NCI-H187 (cell line): ENCODE data around the gene GFAP.
A peak's percentile ranks its signal among the peaks of the same experiment; 100 is the strongest.

Experiments
- DNase-seq, 2 experiments: peaks; one replicate each; lab custom pipeline; 2025; lab: John Stamatoyannopoulos, UW

Gene GFAP

DNA sequence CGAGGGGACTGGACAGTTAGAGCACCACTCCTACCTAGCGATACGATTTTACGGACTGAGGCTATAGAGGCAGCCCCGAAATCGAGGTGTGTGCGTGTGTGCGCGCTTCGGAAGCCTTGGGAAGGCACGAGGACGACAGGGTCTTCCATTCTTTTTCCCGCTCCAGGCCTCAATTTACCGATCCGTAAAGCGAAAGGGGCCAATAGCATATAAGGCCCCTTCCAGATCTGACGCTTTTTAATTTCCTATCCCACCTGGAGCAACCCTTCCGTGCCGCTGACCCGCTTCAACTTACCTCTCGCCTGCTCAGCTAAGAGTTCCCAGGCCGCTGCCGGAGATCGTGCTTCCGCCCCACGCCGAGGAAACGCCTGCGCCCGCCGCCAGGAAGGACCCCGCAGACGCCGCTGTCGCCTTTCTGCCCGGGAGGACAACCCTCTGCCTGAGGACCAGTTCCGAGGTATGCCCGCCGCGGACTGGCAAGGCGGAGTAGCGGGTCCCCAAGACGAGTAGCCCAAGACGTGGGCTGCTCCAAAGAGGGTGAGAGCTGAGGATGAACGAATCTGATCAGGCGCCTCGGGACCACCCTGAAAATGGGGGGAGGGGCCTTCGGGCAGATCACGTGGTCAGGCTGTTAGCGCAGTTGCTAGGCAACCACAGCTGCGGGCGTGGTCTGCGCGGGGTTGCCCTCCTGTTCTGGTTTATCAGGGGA lies 16.1 kb downstream of the GFAP start, which contains the start of gene EFTUD2:
EFTUD2 (minus strand) TSS at position 372 of the 709 bp plus-strand sequence. CDS start 4,924 bp downstream, outside the sequence.
- peak; percentile 77 to 87 for DNase-seq

DNA sequence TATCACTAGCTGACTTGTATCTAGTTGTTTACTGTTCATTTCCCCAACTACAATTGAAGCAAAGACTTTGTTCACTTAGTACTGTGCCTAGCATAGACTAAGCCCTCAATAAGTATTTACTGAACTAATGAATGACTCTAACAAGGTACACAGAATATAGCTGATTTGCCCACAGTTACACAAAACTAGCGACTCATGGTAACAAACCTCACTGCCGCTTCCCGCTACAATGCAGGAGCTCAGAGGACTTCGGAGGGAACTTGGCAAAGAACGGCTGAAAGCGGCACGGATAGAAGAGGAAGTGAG lies 16.6 kb downstream of the GFAP start:
- no peak for DNase-seq

DNA sequence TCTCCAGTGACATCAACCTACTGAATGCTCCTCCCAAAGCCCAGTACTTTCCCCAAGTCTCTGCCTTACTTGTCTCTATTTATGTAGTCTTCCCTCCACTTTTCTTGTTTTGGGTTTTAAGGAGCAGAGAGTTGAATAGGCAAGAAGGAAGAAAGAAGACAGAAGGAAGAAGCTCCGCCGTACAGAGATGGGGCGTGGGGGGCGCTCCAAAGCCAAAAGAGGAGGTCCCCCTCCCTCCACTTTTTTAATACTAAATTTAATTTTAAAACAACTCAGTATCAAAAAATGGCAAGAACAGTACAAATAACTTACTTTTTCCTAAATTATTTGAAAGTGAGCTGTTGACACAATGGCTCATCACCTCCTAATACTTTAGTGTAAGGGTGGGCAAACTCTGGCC lies 20.7 kb downstream of the GFAP start:
- DNase-seq: no peak

DNA sequence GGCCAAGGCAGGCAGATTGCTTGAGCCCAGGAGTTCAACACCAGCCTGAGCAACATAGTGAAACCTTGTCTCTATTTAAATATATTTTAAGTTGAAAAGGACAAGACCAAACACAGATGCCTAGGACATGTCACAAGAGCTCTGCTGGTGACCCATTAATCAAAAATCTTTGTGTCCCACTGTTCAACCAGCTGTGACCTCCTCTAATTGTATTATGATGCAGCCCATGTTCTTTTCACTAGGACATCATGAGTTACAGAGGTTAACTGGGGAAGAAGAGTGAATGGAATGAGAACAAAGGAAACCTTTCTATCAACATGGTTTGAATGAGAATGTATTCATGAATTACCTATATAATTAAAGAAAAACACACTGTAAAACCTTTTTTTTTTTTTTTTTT lies 23.1 kb downstream of the GFAP start:
- no peak for DNase-seq

DNA sequence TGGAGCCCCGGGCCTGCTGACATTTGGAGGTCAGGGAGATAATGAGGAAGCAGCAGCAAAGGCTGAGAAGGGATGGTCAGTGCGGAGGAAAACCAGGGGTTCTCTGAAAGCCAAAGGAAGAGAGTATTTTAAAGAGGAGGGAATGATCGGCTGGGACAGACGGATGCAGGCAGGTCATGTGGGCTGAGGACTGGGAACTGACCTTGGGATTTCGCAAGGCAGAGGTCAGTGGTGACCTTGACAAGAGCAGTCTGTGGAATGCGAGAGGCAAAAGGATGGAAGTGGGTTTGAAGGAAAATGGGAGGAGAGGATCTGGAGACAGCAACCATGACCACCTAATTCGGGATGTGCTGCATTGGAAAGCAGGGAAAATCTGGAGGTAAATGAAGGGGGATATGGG lies 26.3 kb downstream of the GFAP start:
- no peak for DNase-seq

DNA sequence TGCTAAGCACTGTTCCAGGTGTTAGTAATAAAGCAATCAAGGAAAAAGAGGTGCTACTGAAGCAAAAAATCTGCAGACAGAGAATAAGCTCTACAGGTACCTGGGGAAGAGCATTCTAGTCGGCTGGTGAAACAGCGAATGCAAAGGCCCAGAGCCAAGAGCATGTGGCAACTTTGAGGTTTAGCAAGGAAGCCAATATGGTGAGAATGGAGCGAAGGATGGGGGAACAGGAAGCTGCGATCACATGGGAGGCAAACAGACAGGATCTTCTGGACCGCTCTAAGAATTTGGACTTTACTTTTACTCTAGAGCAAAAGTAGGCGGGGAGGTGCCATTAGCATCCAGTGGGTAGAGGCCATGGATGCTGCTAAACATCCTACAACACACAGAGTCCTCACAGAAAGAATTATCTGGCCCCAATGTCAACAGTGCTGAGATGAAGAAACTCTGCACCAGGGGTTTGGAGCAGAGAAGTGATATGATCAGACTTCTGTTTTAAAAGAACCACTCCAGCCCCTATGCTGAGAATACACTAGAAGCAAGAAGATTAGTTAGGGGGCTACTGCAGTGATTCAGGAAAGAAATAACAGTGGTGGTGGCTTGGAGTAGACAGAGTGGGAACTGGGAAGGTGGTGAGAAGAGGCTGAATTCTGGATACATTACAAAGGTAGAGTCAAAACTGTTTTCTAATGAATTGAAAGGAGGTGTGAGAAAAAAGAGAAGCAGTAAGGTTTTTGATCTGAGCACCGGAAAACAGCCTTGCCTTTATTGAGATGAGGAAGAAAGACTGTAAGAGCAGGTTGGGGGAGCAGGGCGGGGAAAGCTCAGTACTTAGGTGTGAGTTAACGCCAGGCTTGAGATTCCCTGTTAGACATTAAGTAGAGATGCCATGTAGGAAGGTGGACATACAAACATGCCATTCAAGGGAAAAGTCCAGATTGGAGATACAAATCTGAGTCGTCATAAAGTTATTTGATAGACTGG lies 27.0 kb downstream of the GFAP start:
- DNase-seq: no peak

DNA sequence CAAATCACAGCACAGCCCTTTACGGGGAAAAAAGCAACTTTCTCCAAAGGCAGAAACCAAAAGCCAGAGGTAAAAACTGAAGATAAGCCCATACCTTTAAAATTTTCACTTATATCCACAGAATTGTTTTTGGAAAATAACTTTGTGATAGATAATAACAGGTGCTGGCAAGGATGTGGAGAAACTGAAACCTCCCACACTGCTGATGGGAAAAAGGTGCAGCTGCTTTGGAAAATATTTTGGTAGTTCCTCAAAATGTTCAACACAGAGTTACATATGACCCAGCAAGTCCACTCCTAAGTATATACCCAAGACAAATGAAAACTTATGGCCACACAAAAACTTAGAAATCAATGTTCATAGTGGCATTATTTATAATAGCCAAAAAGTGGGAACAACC lies 28.3 kb downstream of the GFAP start:
- DNase-seq: no peak

DNA sequence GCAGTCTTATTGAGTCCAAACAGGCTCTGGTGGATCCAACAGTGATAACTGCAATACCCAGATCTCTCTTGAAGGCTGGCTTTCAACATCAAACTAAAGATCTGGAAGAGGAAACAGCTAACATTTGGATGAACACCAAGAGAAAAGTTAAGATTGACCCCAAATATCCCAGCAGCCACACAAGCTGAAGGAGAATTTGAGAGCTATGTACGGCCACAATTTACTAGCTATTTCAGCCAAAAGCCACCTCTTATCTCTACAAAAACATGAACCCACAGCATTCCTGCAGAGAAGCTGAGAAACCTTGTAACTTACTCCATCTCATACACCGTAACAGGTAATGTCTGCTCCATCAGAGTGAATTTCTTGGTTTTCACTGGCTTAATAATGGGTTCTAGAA lies 30.4 kb downstream of the GFAP start:
- DNase-seq: no peak

DNA sequence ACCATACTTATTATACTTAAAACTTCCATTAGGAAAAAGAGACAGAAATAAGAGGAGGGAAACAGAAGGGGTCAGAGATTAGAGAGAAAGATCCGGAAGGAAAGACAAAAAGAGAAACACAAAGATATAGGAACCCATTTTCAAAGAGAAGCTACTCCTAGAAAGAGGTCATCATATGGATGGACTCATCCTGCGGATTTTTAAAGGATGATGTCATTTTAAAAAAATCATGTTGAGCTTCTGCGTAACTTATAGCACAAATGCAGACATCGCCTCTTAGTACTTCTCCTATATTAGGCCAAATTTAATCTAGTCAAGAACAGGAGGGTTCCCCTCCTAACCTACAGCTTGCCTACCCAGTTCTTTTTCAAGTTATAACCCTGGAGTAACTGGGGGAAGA lies 34.2 kb downstream of the GFAP start:
- no peak for DNase-seq

DNA sequence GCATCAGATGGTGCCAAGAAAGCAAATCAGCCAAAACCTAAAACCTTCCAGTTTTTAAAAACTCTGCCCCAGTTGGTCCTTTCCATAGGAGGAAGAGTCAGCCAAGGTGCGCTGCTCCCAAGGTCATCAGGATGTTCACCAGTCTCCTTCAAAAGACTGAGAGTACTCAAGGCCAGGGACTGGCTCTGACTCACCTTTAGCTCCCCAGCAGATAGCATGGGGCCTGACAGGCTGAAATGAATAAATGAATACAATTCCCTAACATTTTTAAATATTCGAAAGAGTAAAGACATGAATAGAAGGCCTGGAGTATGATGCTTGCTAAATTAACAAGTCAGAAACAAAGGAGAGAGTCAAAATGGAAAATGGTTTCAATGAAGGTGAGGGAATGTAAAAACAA lies 35.2 kb downstream of the GFAP start:
- no peak for DNase-seq

DNA sequence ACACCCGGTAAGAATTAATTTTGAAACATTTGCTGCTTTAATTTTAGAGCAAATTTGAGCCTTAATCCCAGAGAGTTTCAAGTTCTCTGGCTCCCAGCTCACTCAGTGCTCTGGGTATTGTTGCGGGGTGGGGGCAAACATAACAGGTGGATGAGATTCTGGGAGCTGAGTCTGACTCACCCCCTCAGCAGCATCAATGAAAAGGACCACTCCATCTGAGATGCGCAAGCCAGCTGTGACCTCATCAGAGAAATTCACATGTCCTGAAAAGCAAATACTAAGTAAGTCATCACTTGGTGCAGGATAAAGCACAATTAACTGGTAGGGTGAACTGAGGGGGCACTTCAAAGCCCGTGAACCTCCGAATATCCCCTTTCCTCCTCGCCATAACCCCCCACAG lies 35.9 kb downstream of the GFAP start:
- DNase-seq: no peak

DNA sequence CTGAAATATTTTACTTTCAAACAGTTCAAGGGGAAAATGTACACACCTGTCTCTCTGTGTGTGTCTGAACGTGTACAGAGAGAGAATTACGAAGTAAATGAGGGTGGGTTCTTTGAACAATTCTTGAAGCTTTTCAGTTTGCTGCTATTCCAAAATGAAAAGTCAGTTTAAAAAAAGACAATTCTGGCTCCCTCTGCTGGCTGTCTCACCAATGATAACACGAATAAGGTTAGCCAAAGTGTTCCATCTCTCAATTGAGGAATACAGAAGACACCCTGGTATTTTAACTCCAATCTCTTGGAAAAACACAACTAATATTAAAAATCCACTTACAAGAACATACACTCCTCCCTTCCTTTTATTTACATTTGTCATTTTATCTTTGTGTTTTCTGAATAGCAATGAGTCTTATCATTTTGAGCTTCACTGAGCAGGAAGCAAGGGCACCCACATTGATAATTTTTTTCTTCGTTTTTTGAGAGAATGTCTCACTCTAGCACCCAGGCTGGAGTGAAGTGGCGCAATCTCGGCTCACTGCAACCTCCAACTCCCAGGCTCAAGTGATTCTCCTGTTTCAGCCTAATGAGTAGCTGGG lies 36.6 kb downstream of the GFAP start:
- no peak for DNase-seq

DNA sequence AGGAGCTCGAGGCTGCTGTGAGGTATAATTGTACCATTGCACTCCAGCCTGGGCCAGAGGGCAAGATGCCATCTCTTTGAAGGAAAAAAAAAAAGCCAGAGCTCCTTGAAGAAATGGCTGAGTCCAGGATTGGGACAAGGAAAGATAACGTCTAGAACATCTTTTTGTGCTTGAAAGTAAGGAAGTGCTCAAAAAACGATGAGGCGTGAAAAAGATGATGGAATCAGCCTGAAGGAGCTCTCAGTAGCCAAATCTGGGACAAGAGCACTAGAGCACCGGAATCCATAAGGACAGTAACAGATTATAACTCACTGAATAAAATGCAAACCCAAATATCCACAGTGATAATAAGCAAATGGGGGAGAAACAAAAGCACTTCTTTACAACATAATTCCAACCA lies 38.2 kb downstream of the GFAP start:
- no peak for DNase-seq

DNA sequence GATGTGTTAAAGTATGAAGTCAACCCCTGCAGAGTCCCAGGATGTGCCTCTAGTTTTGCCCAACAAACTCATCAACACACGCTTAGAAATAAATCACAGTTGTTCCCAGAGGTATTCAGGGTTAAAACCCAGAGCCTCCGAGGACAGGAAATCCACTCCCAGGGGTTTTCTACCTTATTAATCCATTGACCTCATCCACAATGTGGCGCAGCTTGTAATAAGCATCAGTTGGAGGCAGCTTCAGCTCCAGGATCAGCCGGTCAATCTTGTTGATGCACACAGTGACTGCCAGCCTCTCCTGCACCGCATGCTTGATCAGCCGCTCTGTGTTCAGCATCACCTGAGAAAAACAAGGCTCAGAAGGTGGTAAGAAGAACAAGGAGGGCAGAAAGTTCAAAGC lies 39.5 kb downstream of the GFAP start:
- DNase-seq: no peak

DNA sequence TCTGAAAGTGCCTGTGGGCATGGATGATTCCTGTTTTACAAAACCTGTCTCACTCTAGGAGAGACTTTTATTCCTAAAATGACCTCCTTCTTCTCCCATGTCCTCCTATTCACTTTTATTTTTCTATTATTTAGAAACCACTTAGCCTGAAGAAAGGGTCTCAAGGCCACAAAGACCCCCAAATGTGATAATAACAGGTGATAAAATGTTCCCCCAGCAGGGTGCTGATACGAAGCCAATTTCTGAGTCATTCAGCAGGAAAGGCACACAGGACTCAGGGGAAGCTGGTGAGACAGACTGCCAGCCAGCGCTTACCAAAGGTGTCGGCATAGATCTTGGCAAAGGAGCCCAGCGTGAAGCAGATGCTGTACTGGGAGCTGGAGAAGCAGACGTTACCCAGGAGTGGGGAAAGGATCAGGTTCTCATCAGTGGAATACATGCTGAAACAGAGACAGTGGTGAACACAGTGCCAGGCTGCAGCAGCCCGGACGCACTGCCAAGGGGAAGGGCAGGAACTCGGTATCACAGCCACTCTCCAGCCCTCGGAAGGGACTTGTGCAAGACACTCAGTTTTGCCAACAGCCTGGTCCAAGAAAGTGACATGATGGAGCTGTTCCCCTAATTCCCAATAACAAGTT lies 43.0 kb downstream of the GFAP start:
- DNase-seq: no peak

DNA sequence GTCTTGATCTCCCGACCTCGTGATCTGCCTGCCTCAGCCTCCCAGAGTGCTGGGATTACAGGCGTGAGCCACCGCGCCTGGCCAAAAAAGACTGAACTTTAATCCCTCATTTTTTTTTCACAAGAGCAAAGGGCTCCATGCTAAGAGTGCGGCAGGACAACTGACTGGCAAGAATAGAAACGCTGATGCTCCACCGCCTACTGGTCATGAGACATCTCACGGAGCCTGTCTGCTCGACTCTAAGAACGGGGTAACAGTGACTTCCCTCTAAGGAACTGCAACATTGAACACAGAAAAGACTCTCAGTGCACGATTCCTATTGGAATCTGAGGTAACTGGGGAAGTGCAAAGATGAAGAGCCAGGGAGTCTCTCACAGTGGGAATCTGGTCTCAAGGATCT lies 43.7 kb downstream of the GFAP start:
- no peak for DNase-seq

DNA sequence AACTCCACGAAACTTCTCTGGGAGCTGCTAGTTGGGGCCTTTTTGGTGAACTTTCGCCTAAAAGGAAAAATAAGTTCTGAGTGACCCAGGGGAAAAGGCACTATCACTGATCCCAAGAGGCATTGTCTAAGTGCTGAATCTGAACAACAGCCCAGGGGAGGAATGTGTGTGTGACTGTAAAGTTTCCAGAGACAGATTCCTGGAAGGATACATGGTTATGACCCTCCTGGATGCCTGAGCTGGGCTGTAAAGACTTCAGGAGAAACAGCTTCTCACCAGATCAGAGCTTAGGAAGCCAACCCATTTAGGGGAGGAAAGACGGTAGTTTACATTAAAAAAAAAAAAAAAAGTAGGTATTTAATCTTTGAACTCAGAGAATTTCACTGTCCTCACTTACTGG lies 47.5 kb downstream of the GFAP start:
- no peak for DNase-seq

DNA sequence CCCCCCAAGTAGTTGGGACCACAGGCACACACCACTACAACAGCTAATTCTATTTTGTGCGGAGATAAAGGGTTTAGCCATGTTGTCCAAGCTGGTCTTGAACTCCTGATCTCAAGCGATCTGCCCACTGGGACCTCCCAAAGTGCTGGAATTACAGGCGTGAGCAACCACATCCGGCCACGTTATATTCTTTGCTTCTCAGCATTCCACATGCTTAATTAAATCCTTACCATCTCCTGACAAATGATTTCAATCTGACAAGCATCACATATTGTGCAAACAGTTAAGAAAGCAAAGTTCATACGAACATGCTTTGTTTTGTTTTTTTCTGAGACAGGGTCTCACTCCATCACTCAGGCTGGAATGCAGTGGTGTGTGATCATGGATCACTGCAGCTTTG lies 49.4 kb downstream of the GFAP start:
- no peak for DNase-seq

DNA sequence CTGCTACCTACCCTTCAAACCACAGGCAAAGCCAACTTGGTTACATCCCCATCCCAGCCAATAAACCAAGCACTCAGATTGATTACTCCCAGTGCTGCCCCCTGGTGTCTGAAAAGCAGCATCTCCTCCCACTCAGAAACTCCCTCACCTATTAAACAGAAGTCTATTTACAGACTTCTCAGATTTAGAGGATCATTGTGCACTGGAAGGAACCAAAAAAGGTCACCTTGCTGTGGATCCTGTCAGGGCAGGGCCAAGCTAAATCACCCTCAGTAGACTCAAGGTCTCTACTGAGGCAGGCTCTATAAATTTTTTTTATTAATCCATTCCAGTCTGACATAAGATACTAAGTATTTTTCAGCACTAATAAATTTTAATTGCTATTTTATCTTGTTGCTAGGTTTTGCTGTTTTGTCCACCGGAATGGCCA lies 50.1 kb downstream of the GFAP start:
- DNase-seq: peak in 1 of 2 experiments; percentile 8

DNA sequence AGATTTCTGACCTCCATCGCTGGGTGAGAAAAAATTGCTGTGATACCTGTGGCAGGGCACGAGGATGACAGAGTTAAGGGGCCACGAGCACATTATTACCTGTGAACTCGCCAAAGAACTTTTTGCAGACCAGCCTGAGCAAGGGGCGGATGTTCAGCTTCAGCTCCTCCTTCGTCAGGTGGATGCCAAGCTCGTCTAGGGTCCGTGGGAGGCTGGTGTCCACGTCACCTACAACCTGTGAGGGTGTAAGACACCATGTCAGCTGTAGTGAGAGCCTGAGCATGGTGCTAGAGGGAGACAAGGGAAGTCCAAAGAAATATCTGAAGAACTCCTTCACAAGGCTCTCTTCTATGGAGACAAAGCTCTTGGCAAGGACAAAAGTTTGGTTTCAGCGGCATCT lies 50.5 kb downstream of the GFAP start:
- no peak for DNase-seq

DNA sequence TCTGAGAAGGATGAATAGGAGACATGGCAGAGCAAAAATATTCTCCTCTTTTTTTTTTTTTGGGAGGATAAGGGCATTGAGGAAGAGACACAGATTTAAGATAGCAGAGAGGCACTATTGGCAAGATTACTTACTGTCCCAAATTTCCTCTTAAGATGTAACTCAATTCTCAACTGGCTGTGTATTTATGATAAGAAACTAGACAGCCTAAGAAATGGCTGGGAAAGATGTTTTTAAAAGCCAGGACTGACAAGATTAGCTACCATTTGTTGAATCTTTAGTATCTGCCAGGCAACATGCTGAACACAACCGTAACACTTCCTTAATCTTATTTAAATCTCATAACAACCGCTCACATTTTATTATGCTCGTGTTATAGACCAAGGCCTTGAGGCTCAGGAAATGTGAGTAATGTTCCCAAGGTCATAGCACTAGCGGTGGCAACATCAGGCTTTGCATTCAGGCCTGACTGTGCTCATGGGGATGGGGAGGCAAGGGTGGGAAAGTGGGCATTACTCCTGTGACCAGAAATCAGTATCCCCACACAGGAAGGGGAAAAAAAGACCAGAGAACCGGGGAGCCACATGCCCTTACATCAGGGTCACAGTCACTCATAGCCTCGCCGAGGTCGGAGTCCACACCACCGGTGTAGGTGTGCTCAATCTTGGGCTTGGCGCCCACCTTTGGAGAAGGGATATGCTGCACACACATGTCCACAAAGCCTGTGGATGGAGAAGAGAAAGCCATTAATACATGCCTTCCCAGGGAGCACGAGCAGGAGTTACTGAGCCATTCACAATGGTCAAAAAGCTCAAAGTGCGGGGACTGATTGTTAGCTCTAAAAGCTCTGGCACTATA lies 52.0 kb downstream of the GFAP start:
- no peak for DNase-seq
